ENCODE measurements around the gene DCX.

- TF ChIP-seq CTCF (IDR thresholded peaks at IDR 0.05; ENCODE audit: low read depth, low read length) (no peak), EZH2phosphoT487 (IDR thresholded peaks at IDR 0.05; ENCODE audit: low read depth) (no peak)
Observed at GRCh38 chrX:111360839-111361238, 51.2 kb downstream of the DCX start.
